Keratinocyte (primary cell): Measurements from ENCODE around the gene TSHR. TPM values are rescaled to one million over a fixed set of nuclear protein-coding genes. Genes with fewer than 3 reads are reported as not detected.

Experiments
- DNase-seq: peaks from one replicate; pipeline ENCODE4 v3.0.0-alpha.2; 2011; ENCODE audit warnings: low read depth, missing footprints, low spot score
- FAIRE-seq: peaks from 2 replicates; lab custom pipeline; 2011; peaks lifted over from hg19 to GRCh38; lab: Jason Lieb, UNC
- H2AFZ ChIP-seq: 2 replicates; pipeline ENCODE4 v1.6.0; 2012; ENCODE audit warnings: low read length, control low read depth, inconsistent platforms; ENCODE audit not compliant: control insufficient read depth
- H3K27ac ChIP-seq: 2 replicates; pipeline ENCODE4 v1.5.1; 2011; ENCODE audit warnings: low read length; ENCODE audit not compliant: control insufficient read depth, insufficient read depth
- H3K27me3 ChIP-seq: 3 replicates; pipeline ENCODE4 v1.6.0; 2011; ENCODE audit warnings: low read length; ENCODE audit not compliant: control insufficient read depth, insufficient read depth; ENCODE audit errors: extremely low read depth
- H3K36me3 ChIP-seq, 2 experiments: 2 replicates in 1 of 2; 3 replicates in 1 of 2; pipeline ENCODE4 v1.5.1; 2011; ENCODE audit warnings: low read length in 2 of 2, mild to moderate bottlenecking in 1 of 2; ENCODE audit not compliant: control insufficient read depth in 2 of 2, insufficient read depth in 2 of 2; ENCODE audit errors: extremely low read depth in 1 of 2
- H3K4me1 ChIP-seq: 3 replicates; pipeline ENCODE4 v1.5.1; 2011; ENCODE audit warnings: low read length; ENCODE audit not compliant: control insufficient read depth, insufficient read depth; ENCODE audit errors: extremely low read depth
- H3K4me2 ChIP-seq: 3 replicates; pipeline ENCODE4 v1.6.0; 2011; ENCODE audit warnings: low read depth, low read length; ENCODE audit not compliant: control insufficient read depth, insufficient read depth; ENCODE audit errors: extremely low read depth
- H3K4me3 ChIP-seq, 3 experiments: fragments of 200-600 bp in 1 of 3; sonication (generic) in 1 of 3; 2 replicates in 2 of 3; 3 replicates in 1 of 3; pipeline ENCODE4 v1.5.1; 2011 to 2016; ENCODE audit warnings: low read length in 3 of 3, mild to moderate bottlenecking in 3 of 3, control low read depth in 2 of 3, inconsistent platforms in 1 of 3, low read depth in 1 of 3, mixed read lengths in 1 of 3, mixed run types in 1 of 3, moderate library complexity in 1 of 3; ENCODE audit not compliant: control insufficient read depth in 2 of 3, insufficient read depth in 2 of 3; ENCODE audit errors: extremely low read depth in 1 of 3
- H3K79me2 ChIP-seq: 2 replicates; pipeline ENCODE4 v1.6.0; 2012; ENCODE audit warnings: low read length; ENCODE audit not compliant: control insufficient read depth, insufficient read depth
- H3K9ac ChIP-seq: 3 replicates; pipeline ENCODE4 v1.6.0; 2011; ENCODE audit warnings: low read length; ENCODE audit not compliant: control insufficient read depth, insufficient read depth; ENCODE audit errors: extremely low read depth
- H3K9me1 ChIP-seq: 3 replicates; pipeline ENCODE4 v1.6.0; 2011; ENCODE audit warnings: low read length; ENCODE audit not compliant: control insufficient read depth, insufficient read depth; ENCODE audit errors: extremely low read depth
- H3K9me3 ChIP-seq: 2 replicates; pipeline ENCODE4 v1.5.1; 2012; ENCODE audit warnings: low read depth, low read length; ENCODE audit not compliant: control insufficient read depth
- H4K20me1 ChIP-seq: 3 replicates; pipeline ENCODE4 v1.6.0; 2011; ENCODE audit warnings: low read length; ENCODE audit not compliant: control insufficient read depth, insufficient read depth; ENCODE audit errors: extremely low read depth
- CTCF ChIP-seq, 3 experiments: IDR thresholded peaks in 1 of 3; conservative IDR thresholded peaks in 1 of 3; optimal IDR thresholded peaks in 1 of 3; 2 replicates in 2 of 3; 3 replicates in 1 of 3; pipeline versions ENCODE3 to v1.5.1; 2011; ENCODE audit warnings: low read length in 3 of 3, mild to moderate bottlenecking in 3 of 3, moderate library complexity in 2 of 3, control low read depth in 1 of 3, inconsistent platforms in 1 of 3; ENCODE audit not compliant: insufficient read depth in 2 of 3; ENCODE audit errors: extremely low read depth in 1 of 3
- EZH2 ChIP-seq: IDR thresholded peaks from one replicate; pipeline ENCODE4 v1.6.1; 2012; ENCODE audit warnings: inconsistent platforms, mild to moderate bottlenecking, low read length, moderate library complexity
- dilution Hi-C: fragments of 300-500 bp; cut with MboI; formaldehyde crosslinking; loops from one replicate; pipeline ENCODE4 v1.7.0; 2020; ENCODE audit warnings: low sequenced_read_pairs; ENCODE audit not compliant: extremely low pct_ligation_motif_present
- polyA plus RNA-seq, 5 experiments: library from polyadenylated mRNA; depleted of rRNA in 3 of 5; stranded (reverse) in 3 of 5; stranded (forward) in 1 of 5; unstranded in 1 of 5; fragments of >200 nt; gene quantifications; 1 replicate in 1 of 5; 2 replicates in 3 of 5; 3 replicates in 1 of 5; pipeline versions ENCODE4 v1.2.1 to v1.2.3, GENCODE V29; 2011 to 2012; ENCODE audit warnings: missing spikeins in 2 of 5, low read depth in 1 of 5, low replicate concordance in 1 of 5

Gene TSHR
- polyA plus RNA-seq, 1 donor (not counting 4 experiments of a cell fraction or from before 2014, with no cell fraction given): 0.03 TPM

DNA sequence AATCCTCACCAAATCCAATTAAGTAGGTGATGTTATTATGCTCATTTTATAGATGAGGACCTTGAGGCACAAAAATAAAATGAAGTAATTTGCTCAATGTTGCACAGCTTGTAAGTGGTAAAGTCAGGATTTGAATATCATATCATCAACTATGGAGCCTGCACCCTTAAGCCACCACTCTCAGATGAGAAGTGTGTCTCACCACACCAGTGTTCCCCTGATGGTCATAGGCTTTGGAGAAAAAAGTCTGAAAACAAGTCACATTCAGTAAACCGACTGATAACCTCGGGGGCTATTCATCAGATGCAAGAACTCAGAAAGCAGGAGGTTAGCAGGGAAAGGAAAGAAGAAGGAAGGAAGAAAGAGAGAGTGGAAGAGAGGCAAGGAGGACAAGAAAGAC lies 2.8 kb downstream of the TSHR start:
- Histone ChIP-seq H3K4me1 (peaks cover 3% of the 10 kb centered on the region), H3K4me2 (no peak overlapping the region), H3K36me3 (no peaks in the 10 kb centered on the region), H3K27me3 (peaks cover 8% of the 10 kb centered on the region), H2AFZ (no peak overlapping the region), H4K20me1 (no peaks in the 10 kb centered on the region), H3K9me1 (no peaks in the 10 kb centered on the region), H3K9me3 (no peaks in the 10 kb centered on the region), H3K4me3 (no peak overlapping the region), H3K9ac (no peak overlapping the region), H3K27ac (no peak overlapping the region), H3K79me2 (no peaks in the 10 kb centered on the region)
- no peak for TF ChIP-seq EZH2
- no peak for TF ChIP-seq CTCF (optimal IDR thresholded peaks at IDR 0.05 in 1 of 3, IDR thresholded peaks at IDR 0.05 in 1 of 3, conservative IDR thresholded peaks at IDR 0.05 in 1 of 3; ENCODE audit: extremely low read depth in 1 of 3, insufficient read depth in 2 of 3, low read length in 3 of 3)
- dilution Hi-C loops: no loop called here
- no peak for DNase-seq
- no peak for FAIRE-seq

DNA sequence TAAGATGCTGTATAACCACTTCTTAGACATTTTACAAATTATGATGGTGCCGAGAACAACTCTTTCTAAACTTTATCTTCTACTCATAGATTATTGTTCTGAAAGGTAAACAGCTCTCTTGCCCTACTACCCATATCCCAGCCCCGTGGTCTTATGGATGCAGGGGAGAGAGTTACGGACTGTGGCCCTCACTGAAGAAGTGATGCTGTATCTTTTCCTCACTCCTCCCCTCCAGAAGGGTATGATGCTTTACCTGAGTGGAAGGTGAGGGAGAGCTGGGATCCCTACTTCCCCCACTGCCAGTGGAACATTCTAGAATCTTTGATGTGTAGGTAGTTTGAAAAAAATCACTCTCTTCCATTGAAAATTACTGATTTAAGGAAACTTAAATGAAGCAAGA lies 3.5 kb downstream of the TSHR start:
- H3K4me1 ChIP-seq: peaks cover 3% of the 10 kb centered on the region
- TF ChIP-seq EZH2 (no peak), CTCF (optimal IDR thresholded peaks at IDR 0.05 in 1 of 3, IDR thresholded peaks at IDR 0.05 in 1 of 3, conservative IDR thresholded peaks at IDR 0.05 in 1 of 3; ENCODE audit: extremely low read depth in 1 of 3, insufficient read depth in 2 of 3, low read length in 3 of 3) (no peak)
- dilution Hi-C loops: no loop called here

More for the DNA sequence above, 3.5 kb downstream of the TSHR start:
- FAIRE-seq (no peak), DNase-seq (no peak)
- Histone ChIP-seq H3K9ac (no peak overlapping the region), H3K27ac (no peak overlapping the region), H3K4me2 (no peak overlapping the region), H3K9me1 (no peaks in the 10 kb centered on the region), H4K20me1 (no peaks in the 10 kb centered on the region), H3K27me3 (peaks cover 8% of the 10 kb centered on the region), H3K36me3 (no peaks in the 10 kb centered on the region), H3K4me3 (no peak overlapping the region), H3K9me3 (no peaks in the 10 kb centered on the region), H3K79me2 (no peaks in the 10 kb centered on the region), H2AFZ (no peak overlapping the region)
